MM.1S (cell line): Measurements from ENCODE around the gene CORO1C.
A peak's percentile ranks its signal among the peaks of the same experiment; 100 is the strongest.

ENCODE experiments used
- DNase-seq: peaks from one replicate; pipeline ENCODE4 v3.0.0-alpha.2; 2015
- H2AFZ ChIP-seq: fragments of 300-600 bp; sonication (generic); 2 replicates; pipeline ENCODE4 v1.6.0; 2016; ENCODE audit warnings: antibody characterized with exemption, low read length
- H3F3A ChIP-seq: fragments of 300-600 bp; sonication (generic); 2 replicates; pipeline ENCODE4 v1.6.1; 2016; ENCODE audit warnings: mild to moderate bottlenecking, antibody characterized with exemption, low read length, moderate library complexity, mixed read lengths; ENCODE audit not compliant: insufficient read depth
- H3K27ac ChIP-seq: fragments of 300-600 bp; sonication (generic); 2 replicates; pipeline ENCODE4 v1.5.1; 2016; ENCODE audit warnings: mild to moderate bottlenecking, low read length
- H3K27me3 ChIP-seq: fragments of 300-600 bp; sonication (generic); replicated peaks from 2 replicates; pipeline ENCODE4 v1.6.0; 2016; ENCODE audit warnings: low read length; ENCODE audit not compliant: insufficient read depth
- H3K36me3 ChIP-seq: fragments of 300-600 bp; sonication (generic); replicated peaks from 2 replicates; pipeline ENCODE4 v1.6.1; 2016; ENCODE audit warnings: mild to moderate bottlenecking, low read length, mixed read lengths; ENCODE audit not compliant: insufficient read depth
- H3K4me1 ChIP-seq: fragments of 300-600 bp; sonication (generic); 2 replicates; pipeline ENCODE4 v1.6.1; 2016; ENCODE audit warnings: low read length, mixed read lengths
- H3K4me2 ChIP-seq: fragments of 300-600 bp; sonication (generic); 2 replicates; pipeline ENCODE4 v1.6.0; 2016; ENCODE audit warnings: low read depth, low read length
- H3K4me3 ChIP-seq: fragments of 300-600 bp; sonication (generic); 2 replicates; pipeline ENCODE4 v1.5.1; 2016; ENCODE audit warnings: low read length, mixed read lengths
- H3K79me2 ChIP-seq: fragments of 300-600 bp; sonication (generic); 2 replicates; pipeline ENCODE4 v1.6.1; 2016; ENCODE audit warnings: mixed run types, low read length, mixed read lengths
- H3K9ac ChIP-seq: fragments of 300-600 bp; sonication (generic); 2 replicates; pipeline ENCODE4 v1.6.1; 2016; ENCODE audit warnings: low read length, mixed read lengths
- H3K9me2 ChIP-seq: fragments of 300-600 bp; sonication (generic); replicated peaks from 2 replicates; pipeline ENCODE4 v1.6.1; 2016; ENCODE audit warnings: mild to moderate bottlenecking, low read length, mixed read lengths; ENCODE audit not compliant: insufficient read depth
- H3K9me3 ChIP-seq: fragments of 300-600 bp; sonication (generic); replicated peaks from 2 replicates; pipeline ENCODE4 v1.6.1; 2016; ENCODE audit warnings: mild to moderate bottlenecking, low read length, mixed read lengths; ENCODE audit not compliant: insufficient read depth
- H4K20me1 ChIP-seq: fragments of 300-600 bp; sonication (generic); 2 replicates; pipeline ENCODE4 v1.6.1; 2016; ENCODE audit warnings: mild to moderate bottlenecking, low read length, moderate library complexity, mixed read lengths; ENCODE audit not compliant: insufficient read depth
- EZH2 ChIP-seq: fragments of 300-600 bp; sonication (generic); optimal IDR thresholded peaks from 2 replicates; pipeline ENCODE3; 2017; ENCODE audit warnings: low read depth, mild to moderate bottlenecking, antibody characterized with exemption, low read length, mixed read lengths
- EZH2phosphoT487 ChIP-seq: fragments of 300-600 bp; sonication (generic); IDR thresholded peaks from 2 replicates; pipeline ENCODE4 v1.6.1; 2018; ENCODE audit warnings: antibody characterized with exemption, low read length
- TF ChIP-seq, protein P1 (sequence below): fragments of 300-600 bp; sonication (generic); IDR thresholded peaks from 2 replicates; pipeline ENCODE4 v1.5.1; 2016; ENCODE audit warnings: antibody characterized with exemption, low read length, mixed read lengths

The CORO1C gene

DNA sequence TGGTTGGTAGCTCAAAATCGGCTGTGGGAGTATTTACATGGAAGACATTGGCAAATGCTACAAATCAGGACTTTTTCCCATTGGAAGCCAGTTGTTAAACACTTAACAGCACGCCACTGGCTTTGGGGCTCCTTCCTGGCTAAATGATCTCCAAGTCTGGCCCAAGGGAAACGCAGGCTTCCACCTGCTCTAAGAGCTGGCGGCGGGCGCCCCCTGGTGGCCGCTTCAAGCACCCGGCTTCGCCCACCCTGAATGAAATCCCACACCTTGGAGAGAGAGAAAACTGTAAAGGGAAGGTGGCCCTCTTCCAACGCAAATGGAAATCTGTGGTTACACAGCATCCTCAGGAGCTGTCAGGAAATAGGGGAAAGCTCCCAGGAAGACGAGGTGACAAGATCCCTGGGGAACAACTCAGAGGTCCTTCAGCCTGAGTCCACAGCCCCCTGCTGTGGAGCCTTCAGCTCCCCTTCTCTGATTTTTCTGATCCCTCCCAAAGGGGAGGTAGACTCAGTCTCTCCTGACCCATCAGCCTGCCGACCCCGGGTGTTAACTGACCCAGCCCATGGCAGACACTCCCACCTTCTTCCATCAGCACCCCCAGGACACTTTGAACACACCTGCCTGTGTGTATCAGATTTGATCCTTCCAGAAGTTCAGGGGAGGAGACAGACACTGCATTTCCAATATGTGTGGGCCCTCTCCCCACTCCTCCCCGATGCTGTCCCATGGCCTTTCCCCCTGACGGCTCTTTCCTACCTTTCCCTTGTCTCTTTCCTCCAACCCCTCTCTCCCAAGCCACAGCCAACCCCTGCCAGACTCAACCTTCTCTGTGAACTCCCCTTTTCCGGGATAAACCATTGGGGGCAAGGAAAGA lies 113.0 kb downstream of the CORO1C start:
- no peaks in the 10 kb centered on the region for H3K9me2 ChIP-seq
- peaks cover 10% of the 10 kb centered on the region; the same call in 1 of the 2 replicates for H3K36me3 ChIP-seq
- H3K4me3 ChIP-seq: no peak overlapping the region
- H2AFZ ChIP-seq: no peak overlapping the region
- H3K27ac ChIP-seq: peak overlapping the region; percentile 89
- H3K27me3 ChIP-seq: no peaks in the 10 kb centered on the region
- TF ChIP-seq EZH2: no peak
- TF ChIP-seq, protein P1, sequence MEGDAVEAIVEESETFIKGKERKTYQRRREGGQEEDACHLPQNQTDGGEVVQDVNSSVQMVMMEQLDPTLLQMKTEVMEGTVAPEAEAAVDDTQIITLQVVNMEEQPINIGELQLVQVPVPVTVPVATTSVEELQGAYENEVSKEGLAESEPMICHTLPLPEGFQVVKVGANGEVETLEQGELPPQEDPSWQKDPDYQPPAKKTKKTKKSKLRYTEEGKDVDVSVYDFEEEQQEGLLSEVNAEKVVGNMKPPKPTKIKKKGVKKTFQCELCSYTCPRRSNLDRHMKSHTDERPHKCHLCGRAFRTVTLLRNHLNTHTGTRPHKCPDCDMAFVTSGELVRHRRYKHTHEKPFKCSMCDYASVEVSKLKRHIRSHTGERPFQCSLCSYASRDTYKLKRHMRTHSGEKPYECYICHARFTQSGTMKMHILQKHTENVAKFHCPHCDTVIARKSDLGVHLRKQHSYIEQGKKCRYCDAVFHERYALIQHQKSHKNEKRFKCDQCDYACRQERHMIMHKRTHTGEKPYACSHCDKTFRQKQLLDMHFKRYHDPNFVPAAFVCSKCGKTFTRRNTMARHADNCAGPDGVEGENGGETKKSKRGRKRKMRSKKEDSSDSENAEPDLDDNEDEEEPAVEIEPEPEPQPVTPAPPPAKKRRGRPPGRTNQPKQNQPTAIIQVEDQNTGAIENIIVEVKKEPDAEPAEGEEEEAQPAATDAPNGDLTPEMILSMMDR: peak; percentile 97
- H3K4me1 ChIP-seq: peaks cover 59% of the 10 kb centered on the region
- peaks cover 61% of the 10 kb centered on the region for H3F3A ChIP-seq
- H3K79me2 ChIP-seq: peaks cover 47% of the 10 kb centered on the region
- H3K9ac ChIP-seq: peak overlapping the region; percentile 75
- H3K9me3 ChIP-seq: no peaks in the 10 kb centered on the region
- peak overlapping the region; percentile 82; the same call in 1 of the 2 replicates for H3K4me2 ChIP-seq
- peak; percentile 83 for DNase-seq
- H4K20me1 ChIP-seq: peaks cover 4% of the 10 kb centered on the region; the same call in 1 of the 2 replicates

DNA sequence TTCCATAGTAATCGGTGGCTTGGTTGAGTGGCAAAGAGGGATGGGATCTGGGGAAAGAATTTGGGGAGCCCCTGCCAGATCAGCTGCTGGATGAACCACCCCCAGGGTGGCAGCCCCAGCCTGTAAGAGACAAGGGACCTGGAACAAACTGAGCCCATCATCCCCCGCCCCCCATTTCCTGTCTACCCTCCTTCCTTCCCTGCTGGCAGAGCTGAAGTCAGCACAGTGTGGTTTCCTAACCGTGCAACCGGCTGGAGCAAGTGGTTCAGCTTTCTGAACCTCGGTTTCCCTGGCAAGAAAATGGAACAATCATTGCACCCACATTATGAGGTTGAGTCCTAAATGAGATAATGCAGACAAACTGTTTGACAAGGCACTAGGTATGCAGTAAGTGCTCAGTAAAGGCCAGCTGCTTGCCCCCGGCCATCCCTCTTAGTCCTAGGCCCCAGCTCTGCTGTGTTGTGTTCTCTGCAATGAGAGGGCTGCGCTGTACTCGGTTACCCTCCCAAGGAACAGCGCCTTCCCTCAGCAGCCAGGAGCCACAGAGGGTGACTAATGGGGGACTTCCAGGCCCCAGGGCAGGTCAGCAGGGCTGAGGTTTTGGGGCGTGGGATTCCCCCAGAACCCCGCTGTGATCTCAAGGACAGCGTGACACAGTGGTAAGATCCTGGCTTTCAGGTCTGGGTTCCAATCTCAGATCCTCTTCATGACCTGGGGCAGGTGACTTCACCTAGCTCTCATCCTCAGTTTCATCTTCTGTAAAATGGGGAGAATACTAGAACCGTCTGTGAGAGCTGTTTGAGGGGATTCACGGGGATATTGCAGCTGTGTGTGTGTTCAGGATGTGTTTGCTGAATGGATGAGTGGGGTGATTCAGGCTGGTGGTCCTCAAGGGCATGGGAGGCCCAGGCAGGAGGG lies 114.1 kb downstream of the CORO1C start:
- TF ChIP-seq, protein P1: no peak
- TF ChIP-seq EZH2 (no peak), EZH2phosphoT487 (no peak)
- H3K4me3 ChIP-seq: peak overlapping the region; percentile 35
- H3K79me2 ChIP-seq: peaks cover 35% of the 10 kb centered on the region
- peak overlapping the region; percentile 75 for H3K9ac ChIP-seq
- peaks cover 61% of the 10 kb centered on the region for H3F3A ChIP-seq
- no peaks in the 10 kb centered on the region for H3K9me2 ChIP-seq
- H2AFZ ChIP-seq: no peak overlapping the region
- no peaks in the 10 kb centered on the region for H3K27me3 ChIP-seq
- no peaks in the 10 kb centered on the region for H3K9me3 ChIP-seq
- peak; percentile 94 for DNase-seq
- H3K4me2 ChIP-seq: peak overlapping the region; percentile 82
- H3K4me1 ChIP-seq: peaks cover 48% of the 10 kb centered on the region
- peak overlapping the region; percentile 89 for H3K27ac ChIP-seq
- H4K20me1 ChIP-seq: no peaks in the 10 kb centered on the region
- peaks cover 4% of the 10 kb centered on the region; the same call in 1 of the 2 replicates for H3K36me3 ChIP-seq

DNA sequence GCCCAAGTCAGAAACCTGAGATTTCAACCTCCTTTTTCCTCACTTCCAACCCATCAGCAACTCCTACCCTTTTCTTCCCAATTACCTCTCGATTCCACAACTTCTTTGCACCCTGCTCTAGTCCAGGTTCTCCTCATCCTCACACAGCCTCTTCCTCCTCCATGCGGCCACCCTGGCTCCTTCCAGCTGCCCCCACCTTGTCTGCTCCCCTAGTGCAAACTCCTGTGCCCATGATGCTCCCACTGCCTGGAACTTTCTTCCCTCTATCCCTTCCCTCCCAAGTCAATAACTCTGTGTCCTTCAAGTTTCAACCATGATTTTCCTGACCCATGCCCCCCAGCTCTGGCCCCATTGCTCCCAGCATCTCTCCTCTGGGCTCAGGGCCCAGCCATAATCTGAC lies 115.0 kb downstream of the CORO1C start:
- Histone ChIP-seq H3K4me2 (peak overlapping the region; percentile 82), H3F3A (peaks cover 60% of the 10 kb centered on the region)

More for the DNA sequence above, 115.0 kb downstream of the CORO1C start:
- H3K4me3 ChIP-seq: peak overlapping the region; percentile 35
- no peaks in the 10 kb centered on the region for H3K9me3 ChIP-seq
- no peak for DNase-seq
- H3K27me3 ChIP-seq: no peaks in the 10 kb centered on the region
- peak overlapping the region; percentile 75 for H3K9ac ChIP-seq
- peaks cover 45% of the 10 kb centered on the region for H3K4me1 ChIP-seq
- peak overlapping the region; percentile 89 for H3K27ac ChIP-seq
- H4K20me1 ChIP-seq: no peaks in the 10 kb centered on the region
- TF ChIP-seq, protein P1: no peak
- no peak for TF ChIP-seq EZH2
- no peak for TF ChIP-seq EZH2phosphoT487
- H3K9me2 ChIP-seq: no peaks in the 10 kb centered on the region
- H2AFZ ChIP-seq: no peak overlapping the region
- H3K79me2 ChIP-seq: peaks cover 27% of the 10 kb centered on the region
- H3K36me3 ChIP-seq: no peaks in the 10 kb centered on the region
